ENCODE data around the gene PTPRU. TPM values are rescaled to one million over a fixed set of nuclear protein-coding genes. Genes with fewer than 3 reads are reported as not detected.

PTPRU gene
- total and polyA plus RNA-seq, 2 of the 8 experiments (the other 6 are each of a cell fraction or from before 2014, with no cell fraction given), result 33.8 to 41.8 TPM

GRCh38 chr1:29319300-29320110 is 83.2 kb downstream of the PTPRU start (continued):
- TF ChIP-seq JUN (IDR thresholded peaks at IDR 0.05; ENCODE audit: low read depth, low read length), result no peak

All from H1 (cell line).